HepG2 (cell line): ENCODE results near the gene SMYD2. TPM values are rescaled to one million over a fixed set of nuclear protein-coding genes. Genes with fewer than 3 reads are reported as not detected.

Source experiments
- ATAC-seq: fragments of 200-7000 bp; cut with Tn5 transposase; 3 replicates; pipeline ENCODE4 v1.9.1; 2020; ENCODE audit warnings: mild to moderate bottlenecking, moderate library complexity
- BruUV-seq: library from RNA; stranded (reverse); fragments of 400-500 nt; replicated peaks from 2 replicates; lab custom pipeline; 2021; lab: Mats Ljungman, UMichigan
- CTCF ChIA-PET: fragments of 300-600 bp; formaldehyde crosslinking; extraction: SDS; loops from one replicate; lab custom pipeline; 2021; ENCODE audit warnings: low total read pairs, inconsistent platforms, low intra/inter-chr PET ratio; lab: Yijun Ruan, JAX
- POLR2A ChIA-PET: fragments of 350-600 bp; sonication (Branson Sonifier 250); formaldehyde crosslinking; loops from one replicate; lab custom pipeline; 2020; ENCODE audit warnings: antibody characterized with exemption, inconsistent platforms; lab: Yijun Ruan, JAX
- DNase-seq: peaks from one replicate; pipeline ENCODE4 v3.0.0-alpha.2; 2015; ENCODE audit warnings: low spot score
- FAIRE-seq: peaks from 3 replicates; lab custom pipeline; 2011; peaks lifted over from hg19 to GRCh38; lab: Jason Lieb, UNC
- H2AFZ ChIP-seq: one replicate; pipeline ENCODE4 v1.6.1; 2011; ENCODE audit warnings: low read length, inconsistent platforms
- H3K27ac ChIP-seq: fragments of 300-600 bp; 3 replicates; pipeline ENCODE4 v1.8.0; 2011; ENCODE audit warnings: mixed run types, mild to moderate bottlenecking, mixed read lengths, low read length, inconsistent platforms; ENCODE audit not compliant: insufficient read depth; ENCODE audit errors: extremely low read length
- H3K27me3 ChIP-seq, 2 experiments: fragments of 200-600 bp in 1 of 2; 2 replicates in 1 of 2; 3 replicates in 1 of 2; pipeline versions ENCODE4 v1.6.0 to v1.8.0; 2011; ENCODE audit warnings: low read length in 2 of 2, mild to moderate bottlenecking in 2 of 2, moderate library complexity in 2 of 2, inconsistent platforms in 1 of 2; ENCODE audit not compliant: insufficient read depth in 2 of 2, control insufficient read depth in 1 of 2
- H3K36me3 ChIP-seq, 2 experiments: fragments of 200-600 bp in 1 of 2; replicated peaks in 1 of 2; 2 replicates in 1 of 2; 3 replicates in 1 of 2; pipeline versions ENCODE4 v1.5.1 to v1.8.0; 2011; ENCODE audit warnings: low read length in 2 of 2, inconsistent platforms in 1 of 2; ENCODE audit not compliant: insufficient read depth in 2 of 2, control insufficient read depth in 1 of 2
- H3K4me1 ChIP-seq: 2 replicates; pipeline ENCODE4 v1.5.1; 2012; ENCODE audit warnings: low read length, inconsistent platforms; ENCODE audit not compliant: insufficient read depth
- H3K4me2 ChIP-seq: 2 replicates; pipeline ENCODE4 v1.6.0; 2011; ENCODE audit warnings: low read depth, low read length, inconsistent platforms
- H3K4me3 ChIP-seq, 3 experiments: fragments of 200-600 bp in 1 of 3; sonication (generic), shearing (Covaris generic) in 1 of 3; replicated peaks in 1 of 3; 2 replicates each; pipeline ENCODE4 v1.5.1; 2011 to 2016; ENCODE audit warnings: low read length in 3 of 3, inconsistent platforms in 2 of 3, low read depth in 2 of 3, mild to moderate bottlenecking in 2 of 3, control low read depth in 1 of 3, mixed read lengths in 1 of 3; ENCODE audit not compliant: insufficient read depth in 1 of 3
- H3K79me2 ChIP-seq: one replicate; pipeline ENCODE4 v1.6.1; 2011; ENCODE audit warnings: low read length, inconsistent platforms; ENCODE audit not compliant: insufficient read depth
- H3K9ac ChIP-seq: 2 replicates; pipeline ENCODE4 v1.6.0; 2011; ENCODE audit warnings: mild to moderate bottlenecking, low read depth, low read length, inconsistent platforms; ENCODE audit not compliant: insufficient read depth
- H3K9me3 ChIP-seq: 2 replicates; pipeline ENCODE4 v1.5.1; 2012; ENCODE audit warnings: mild to moderate bottlenecking, low read length
- H4K20me1 ChIP-seq: 2 replicates; pipeline ENCODE4 v1.6.0; 2011; ENCODE audit warnings: inconsistent platforms, mild to moderate bottlenecking, low read length, moderate library complexity; ENCODE audit not compliant: insufficient read depth
- ARHGAP35 ChIP-seq: sonication (generic); formaldehyde crosslinking; IDR thresholded peaks from 2 replicates; pipeline ENCODE4 v1.9.0; 2022; ENCODE audit warnings: mild to moderate bottlenecking, inconsistent platforms, moderate library complexity, missing genetic modification reagents, borderline replicate concordance
- CHD2 ChIP-seq: IDR thresholded peaks from 2 replicates; pipeline ENCODE4 v1.6.1; 2011; ENCODE audit warnings: low read depth, low read length, improper control_type of control experiment
- EP300 ChIP-seq, 3 experiments: sonication (generic) in 1 of 3; formaldehyde crosslinking in 1 of 3; IDR thresholded peaks; 2 replicates each; pipeline versions ENCODE4 v1.5.1 to v1.6.1; 2011 to 2020; ENCODE audit warnings: low read depth in 2 of 3, low read length in 2 of 3, borderline replicate concordance in 1 of 3, improper control_type of control experiment in 1 of 3, mild to moderate bottlenecking in 1 of 3, missing genetic modification reagents in 1 of 3, moderate library complexity in 1 of 3
- ERF ChIP-seq: IDR thresholded peaks from 2 replicates; pipeline ENCODE4 v1.6.1; 2018; ENCODE audit warnings: missing biosample characterization, missing genetic modification reagents
- FOXP1 ChIP-seq, 2 experiments: fragments of 450-650 bp in 1 of 2; IDR thresholded peaks; 2 replicates each; pipeline ENCODE4 v1.6.1; 2017 to 2018; ENCODE audit warnings: antibody characterized with exemption in 1 of 2
- GPBP1L1 ChIP-seq: sonication (generic); formaldehyde crosslinking; IDR thresholded peaks from 2 replicates; pipeline ENCODE4 v1.5.0; 2020; ENCODE audit warnings: mild to moderate bottlenecking, missing genetic modification reagents
- HDAC6 ChIP-seq: fragments of 200-600 bp; sonication (generic); IDR thresholded peaks from 2 replicates; pipeline ENCODE4 v1.7.0; 2017; ENCODE audit warnings: mild to moderate bottlenecking, antibody characterized with exemption, low read length, low read depth
- KMT2A ChIP-seq: sonication (generic); formaldehyde crosslinking; IDR thresholded peaks from 2 replicates; pipeline ENCODE4 v1.4.0; 2020; ENCODE audit warnings: missing genetic modification reagents
- MAFF ChIP-seq: IDR thresholded peaks from 2 replicates; pipeline ENCODE4 v1.6.1; 2011; ENCODE audit warnings: low read depth, low read length, improper control_type of control experiment
- SAP130 ChIP-seq: IDR thresholded peaks from 2 replicates; pipeline ENCODE4 v1.6.1; 2016; ENCODE audit warnings: low read depth
- SMC3 ChIP-seq: IDR thresholded peaks from 2 replicates; pipeline ENCODE4 v1.6.1; 2011; ENCODE audit warnings: low read length, improper control_type of control experiment
- SYNCRIP ChIP-seq: fragments of 200-400 bp; formaldehyde crosslinking; IDR thresholded peaks from 2 replicates; pipeline ENCODE4 v1.6.1; 2018; ENCODE audit warnings: mild to moderate bottlenecking, low read depth, low read length; ENCODE audit not compliant: insufficient read depth
- THAP8 ChIP-seq: sonication (generic); formaldehyde crosslinking; IDR thresholded peaks from 2 replicates; pipeline ENCODE4 v1.5.1; 2020; ENCODE audit warnings: missing genetic modification reagents, mild to moderate bottlenecking, borderline replicate concordance
- TOE1 ChIP-seq: sonication (generic); formaldehyde crosslinking; IDR thresholded peaks from 2 replicates; pipeline ENCODE4 v1.4.0; 2020; ENCODE audit warnings: mild to moderate bottlenecking, missing genetic modification reagents
- ZMYM2 ChIP-seq: sonication (generic); formaldehyde crosslinking; IDR thresholded peaks from 2 replicates; pipeline ENCODE4 v1.8.0; 2022; ENCODE audit warnings: mild to moderate bottlenecking, missing genetic modification reagents
- ZNF251 ChIP-seq: sonication (generic); formaldehyde crosslinking; IDR thresholded peaks from 2 replicates; pipeline ENCODE4 v1.9.0; 2021; ENCODE audit warnings: mild to moderate bottlenecking, missing genetic modification reagents
- ZNF569 ChIP-seq: sonication (generic); formaldehyde crosslinking; IDR thresholded peaks from 2 replicates; pipeline ENCODE4 v1.5.0; 2020; ENCODE audit warnings: mild to moderate bottlenecking, missing genetic modification reagents, moderate library complexity, borderline replicate concordance
- ZSCAN12 ChIP-seq: sonication (generic); formaldehyde crosslinking; IDR thresholded peaks from 2 replicates; pipeline ENCODE4 v1.9.0; 2021; ENCODE audit warnings: mild to moderate bottlenecking, missing genetic modification reagents
- WGBS: methylation state at CpG from one replicate; pipeline ENCODE4 v1.1.6; 2017; ENCODE audit warnings: low lambda C conversion rate; 5-methylcytosine and 5-hydroxymethylcytosine counted together
- in situ Hi-C: cut with HindIII; loops from 2 replicates; pipeline ENCODE4 v1.10.0; 2017; ENCODE audit warnings: low pct_unique_long_range_greater_than_20kb; ENCODE audit not compliant: extremely low pct_ligation_motif_present
- intact Hi-C: fragments of 100-400 bp; cut with micrococcal nuclease; formaldehyde crosslinking; loops from one replicate; pipeline ENCODE4 v1.10.0; 2022; ENCODE audit not compliant: unreplicated experiment
- polyA plus RNA-seq, 8 experiments: library from polyadenylated mRNA; depleted of rRNA in 3 of 8; stranded (reverse) in 7 of 8; unstranded in 1 of 8; fragments of >200 nt; fragmentation: Illumina TruSeq in 4 of 8; extraction: Trizol in 4 of 8; gene quantifications; 2 replicates each; pipeline versions ENCODE4 v1.2.1 to v1.2.3, GENCODE V29; 2011 to 2016; ENCODE audit warnings: low read depth in 4 of 8, missing spikeins in 1 of 8, mixed read lengths in 1 of 8; ENCODE audit not compliant: insufficient read depth in 1 of 8
- total RNA-seq, 5 experiments: library from RNA; depleted of rRNA; stranded (reverse); fragments of >200 nt; fragmentation: Illumina TruSeq; extraction: Trizol; gene quantifications; 2 replicates each; pipeline ENCODE4 v1.2.3, GENCODE V29; 2016; ENCODE audit warnings: low read depth in 1 of 5

The SMYD2 gene
- total and polyA plus RNA-seq, 2 of the 13 experiments (the other 11 are each of a cell fraction or from before 2014, with no cell fraction given), result 72.7 to 139 TPM

GRCh38 chr1:214379236-214379970 is 98.4 kb downstream of the SMYD2 start:
- Histone ChIP-seq H4K20me1 (no peaks in the 10 kb centered on the region), H3K9ac (no peak overlapping the region), H3K4me3 (no peak overlapping the region), H3K9me3 (no peaks in the 10 kb centered on the region), H3K27ac (no peak overlapping the region), H2AFZ (no peak overlapping the region), H3K79me2 (no peaks in the 10 kb centered on the region), H3K4me1 (no peaks in the 10 kb centered on the region), H3K36me3 (peaks cover 8 to 12% of the 10 kb centered on the region in 2 experiments; a peak in 4 of 5 replicates), H3K27me3 (no peaks in the 10 kb centered on the region), H3K4me2 (no peak overlapping the region)
- BruUV-seq, result no TSS peak
- in situ Hi-C loops, result no loop called here
- no peak for ATAC-seq
- FAIRE-seq, result no peak
- intact Hi-C loops, result no loop called here
- CTCF ChIA-PET, result no interaction called here
- no peak for TF ChIP-seq ZNF251 (CRISPR knock-in tag)
- no peak for TF ChIP-seq CHD2
- TF ChIP-seq ARHGAP35, result no peak
- TF ChIP-seq KMT2A (CRISPR knock-in tag), result no peak
- TF ChIP-seq HDAC6, result no peak
- 91% methylated on average over 6 of the region's 6 CpGs for WGBS
- POLR2A ChIA-PET, result no interaction called here
- no peak for DNase-seq

GRCh38 chr1:214380396-214380795 is 99.4 kb downstream of the SMYD2 start:
- CTCF ChIA-PET, result no interaction called here
- H3K9ac ChIP-seq, result no peak overlapping the region
- no peak overlapping the region for H3K27ac ChIP-seq
- no peak overlapping the region for H3K4me3 ChIP-seq
- in situ Hi-C loops, result no loop called here
- no peak overlapping the region for H2AFZ ChIP-seq
- no peak for DNase-seq
- no peak for FAIRE-seq
- peaks cover 8 to 13% of the 10 kb centered on the region in 2 experiments; a peak in 4 of 5 replicates for H3K36me3 ChIP-seq
- H4K20me1 ChIP-seq, result no peaks in the 10 kb centered on the region
- H3K4me2 ChIP-seq, result no peak overlapping the region
- POLR2A ChIA-PET, result no interaction called here
- intact Hi-C loops, result no loop called here
- H3K9me3 ChIP-seq, result no peaks in the 10 kb centered on the region
- no peaks in the 10 kb centered on the region for H3K27me3 ChIP-seq
- no peaks in the 10 kb centered on the region for H3K4me1 ChIP-seq
- no TSS peak for BruUV-seq
- WGBS, result 85% methylated on average over 3 of the region's 3 CpGs
- no peak for ATAC-seq
- H3K79me2 ChIP-seq, result no peaks in the 10 kb centered on the region
- TF ChIP-seq GPBP1L1 (CRISPR knock-in tag) (no peak), ZNF569 (CRISPR knock-in tag) (no peak), THAP8 (CRISPR knock-in tag) (no peak), MAFF (no peak), SMC3 (no peak), ERF (CRISPR knock-in tag) (no peak), ZSCAN12 (CRISPR knock-in tag) (no peak), SAP130 (CRISPR knock-in tag) (no peak), EP300 (IDR thresholded peaks at IDR 0.05; ENCODE audit: low read depth in 2 of 2, low read length in 2 of 2) (no peak), EP300 (CRISPR knock-in tag; IDR thresholded peaks at IDR 0.05; ENCODE audit: borderline replicate concordance) (no peak), FOXP1 (IDR thresholded peaks at IDR 0.05) (no peak), FOXP1 (CRISPR knock-in tag; IDR thresholded peaks at IDR 0.05) (no peak), TOE1 (CRISPR knock-in tag) (no peak), SYNCRIP (no peak), ZMYM2 (CRISPR knock-in tag) (no peak)
